OCI-LY1 (cell line): ENCODE data around the gene CNOT3.
A peak's percentile ranks its signal among the peaks of the same experiment; 100 is the strongest.

Source experiments
- H2AFZ ChIP-seq: fragments of 200-600 bp; sonication (generic), shearing (Covaris generic); 2 replicates; pipeline ENCODE4 v1.6.0; 2014; ENCODE audit warnings: antibody characterized with exemption, mild to moderate bottlenecking, low read length
- H3F3A ChIP-seq: fragments of 200-600 bp; sonication (generic), shearing (Covaris generic); 2 replicates; pipeline ENCODE4 v1.6.0; 2014; ENCODE audit warnings: mild to moderate bottlenecking, antibody characterized with exemption, low read length, moderate library complexity; ENCODE audit not compliant: insufficient read depth
- H3K27ac ChIP-seq: fragments of 200-600 bp; sonication (generic); 2 replicates; pipeline ENCODE4 v1.5.1; 2014; ENCODE audit warnings: low read length, mixed run types, mild to moderate bottlenecking, low read depth; ENCODE audit not compliant: poor library complexity, severe bottlenecking
- H3K27me3 ChIP-seq: fragments of 200-600 bp; sonication (generic); 2 replicates; pipeline ENCODE4 v1.6.0; 2014; ENCODE audit warnings: antibody characterized with exemption, mild to moderate bottlenecking, low read length, moderate library complexity; ENCODE audit not compliant: insufficient read depth
- H3K36me3 ChIP-seq: fragments of 200-600 bp; sonication (generic); 2 replicates; pipeline ENCODE4 v1.6.1; 2014; ENCODE audit warnings: mild to moderate bottlenecking, antibody characterized with exemption, low read length, moderate library complexity, mixed read lengths; ENCODE audit not compliant: insufficient read depth
- H3K4me1 ChIP-seq: fragments of 200-600 bp; sonication (generic); 2 replicates; pipeline ENCODE4 v1.5.1; 2014; ENCODE audit warnings: mild to moderate bottlenecking, low read length, moderate library complexity; ENCODE audit not compliant: insufficient read depth, severe bottlenecking
- H3K4me2 ChIP-seq: fragments of 200-600 bp; sonication (generic), shearing (Covaris generic); 2 replicates; pipeline ENCODE4 v1.6.1; 2014; ENCODE audit warnings: low read length
- H3K4me3 ChIP-seq: fragments of 200-600 bp; sonication (generic); 2 replicates; pipeline ENCODE4 v1.5.1; 2014; ENCODE audit warnings: low read length, low read depth, mild to moderate bottlenecking, mixed read lengths; ENCODE audit not compliant: poor library complexity, severe bottlenecking
- H3K79me2 ChIP-seq: fragments of 200-600 bp; shearing (Covaris generic); 2 replicates; pipeline ENCODE4 v1.6.1; 2016; ENCODE audit warnings: mixed run types, low read length, mixed read lengths; ENCODE audit not compliant: insufficient read depth
- H3K9ac ChIP-seq: fragments of 200-600 bp; sonication (generic), shearing (Covaris generic); 2 replicates; pipeline ENCODE4 v1.6.1; 2014; ENCODE audit warnings: mild to moderate bottlenecking, low read length, mixed read lengths
- H3K9me2 ChIP-seq: fragments of 200-600 bp; sonication (generic), shearing (Covaris generic); 2 replicates; pipeline ENCODE4 v1.6.1; 2014; ENCODE audit warnings: low read depth, mild to moderate bottlenecking, low read length, mixed read lengths
- H3K9me3 ChIP-seq: fragments of 200-600 bp; shearing (Covaris generic); 2 replicates; pipeline ENCODE4 v1.6.1; 2014; ENCODE audit warnings: low read length, mixed read lengths
- H4K20me1 ChIP-seq: fragments of 200-600 bp; sonication (generic), shearing (Covaris generic); 2 replicates; pipeline ENCODE4 v1.6.0; 2016; ENCODE audit warnings: mild to moderate bottlenecking, low read length; ENCODE audit not compliant: insufficient read depth
- CTCF ChIP-seq: fragments of 200-600 bp; sonication (generic), shearing (Covaris generic); IDR thresholded peaks from 2 replicates; pipeline ENCODE4 v1.5.1; 2017; ENCODE audit warnings: mild to moderate bottlenecking, antibody characterized with exemption, low read length, moderate library complexity, mixed read lengths
- EZH2 ChIP-seq: fragments of 200-600 bp; sonication (generic), shearing (Covaris generic); IDR thresholded peaks from 2 replicates; pipeline ENCODE4 v1.8.0; 2017; ENCODE audit warnings: borderline replicate concordance, mixed run types, mild to moderate bottlenecking, antibody characterized with exemption, low read length, moderate library complexity, mixed read lengths

CNOT3 gene

GRCh38 chr19:54190503-54191010 is 53.0 kb downstream of the CNOT3 start:
- H3K79me2 ChIP-seq = no peaks in the 10 kb centered on the region
- peak overlapping the region; percentile 93 for H3K4me2 ChIP-seq
- TF ChIP-seq EZH2 (no peak), CTCF (no peak)
- no peaks in the 10 kb centered on the region for H3K9me3 ChIP-seq
- peak overlapping the region; percentile 80 for H3K9ac ChIP-seq
- no peaks in the 10 kb centered on the region for H3K27me3 ChIP-seq
- H3K27ac ChIP-seq = peak overlapping the region; percentile 92
- H4K20me1 ChIP-seq = no peaks in the 10 kb centered on the region
- H2AFZ ChIP-seq = no peak overlapping the region
- H3K9me2 ChIP-seq = no peaks in the 10 kb centered on the region
- H3K36me3 ChIP-seq = peaks cover 16% of the 10 kb centered on the region; the same call in 1 of the 2 replicates
- H3F3A ChIP-seq = no peaks in the 10 kb centered on the region
- peaks cover 21% of the 10 kb centered on the region for H3K4me1 ChIP-seq
- peak overlapping the region; percentile 82 for H3K4me3 ChIP-seq

- Histone ChIP-seq H3K4me2 (peak within 1 kb of the TSS; percentile 93), H3K9me3 (no peaks in the 10 kb centered on the region), H3K9me2 (no peaks in the 10 kb centered on the region), H3K4me3 (peak within 1 kb of the TSS; percentile 82), H3K79me2 (no peaks in the 10 kb centered on the region), H3F3A (no peaks in the 10 kb centered on the region), H3K9ac (peak within 1 kb of the TSS; percentile 80), H3K4me1 (peaks cover 21% of the 10 kb centered on the region), H3K36me3 (peaks cover 16% of the 10 kb centered on the region; the same call in 1 of the 2 replicates), H3K27me3 (no peaks in the 10 kb centered on the region), H3K27ac (peak within 1 kb of the TSS; percentile 92), H4K20me1 (no peaks in the 10 kb centered on the region), H2AFZ (no peak within 1 kb of the TSS)
- TF ChIP-seq EZH2 (no peak), CTCF (no peak)
Measured at GRCh38 chr19:54191011-54191810, 53.6 kb downstream of the CNOT3 start, which contains the start of gene TSEN34. Gene TSEN34 (plus strand): TSS chr19:54191308. CDS start chr19:54191365, 57 bp downstream.

GRCh38 chr19:54191811-54192453 is 54.4 kb downstream of the CNOT3 start:
- Histone ChIP-seq H3K79me2 (no peaks in the 10 kb centered on the region), H3K4me2 (peak overlapping the region; percentile 93), H3K9me2 (no peaks in the 10 kb centered on the region), H3F3A (no peaks in the 10 kb centered on the region), H3K4me1 (peaks cover 21% of the 10 kb centered on the region), H3K27ac (no peak overlapping the region), H3K27me3 (no peaks in the 10 kb centered on the region), H2AFZ (no peak overlapping the region), H3K4me3 (peak overlapping the region; percentile 82), H4K20me1 (no peaks in the 10 kb centered on the region), H3K9me3 (no peaks in the 10 kb centered on the region), H3K36me3 (peaks cover 16% of the 10 kb centered on the region; the same call in 1 of the 2 replicates), H3K9ac (peak overlapping the region; percentile 80)
- no peak for TF ChIP-seq EZH2
- TF ChIP-seq CTCF = no peak
